ENCODE data around the gene IFIT1B. TPM values are rescaled to one million over a fixed set of nuclear protein-coding genes. Genes with fewer than 3 reads are reported as not detected.
A peak's percentile ranks its signal among the peaks of the same experiment; 100 is the strongest.

The IFIT1B gene
- total and polyA plus RNA-seq, 8 donors, result 0.20 to 0.92 (median 0.47) TPM; not detected in 2

DNA sequence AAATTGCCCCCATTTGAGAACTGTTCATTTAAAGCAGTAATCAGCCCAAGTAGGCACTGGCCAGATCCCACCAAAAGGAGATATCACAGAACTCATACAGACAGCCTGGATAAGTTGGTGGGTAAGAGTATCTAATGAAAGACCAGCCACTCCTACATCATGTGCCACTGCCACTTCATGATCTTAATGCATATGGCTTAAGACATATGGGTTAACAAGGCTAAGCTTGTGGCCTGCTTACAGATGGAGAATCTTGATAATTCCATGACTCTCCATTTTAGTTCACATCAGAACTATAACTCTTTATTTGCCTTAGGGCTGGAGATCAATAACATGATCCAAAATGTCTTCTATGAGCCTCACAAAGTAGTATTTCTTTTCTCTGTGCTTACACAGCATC, 6.8 kb upstream of the IFIT1B start:
- peaks cover 21 to 37% of the 10 kb centered on the region in 2 donors for H3K4me1 ChIP-seq

GRCh38 chr10:89371987-89372386, 5.9 kb upstream of the IFIT1B start:
- TF ChIP-seq CTCF (IDR thresholded peaks at IDR 0.05), result no peak
- H3K4me3 ChIP-seq, result no peak overlapping the region
- intact Hi-C loops (cut with DNase I), result no loop called here
- H3K27me3 ChIP-seq, result no peaks in the 10 kb centered on the region
- no peaks in the 10 kb centered on the region for H3K36me3 ChIP-seq
- peaks cover 21 to 37% of the 10 kb centered on the region in 2 donors for H3K4me1 ChIP-seq
- no peak for ATAC-seq
- H3K27ac ChIP-seq, result no peak overlapping the region
- no peak for DNase-seq
- H3K9me3 ChIP-seq, result no peaks in the 10 kb centered on the region

More for the DNA sequence above, 6.8 kb upstream of the IFIT1B start:
- no peak overlapping the region for H3K27ac ChIP-seq
- no peaks in the 10 kb centered on the region for H3K27me3 ChIP-seq
- ATAC-seq (no peak), DNase-seq (no peak)
- no peak overlapping the region for H3K4me3 ChIP-seq
- intact Hi-C loops (cut with DNase I), result no loop called here
- H3K36me3 ChIP-seq, result no peaks in the 10 kb centered on the region
- no peaks in the 10 kb centered on the region for H3K9me3 ChIP-seq
- TF ChIP-seq CTCF (IDR thresholded peaks at IDR 0.05), result no peak

DNA sequence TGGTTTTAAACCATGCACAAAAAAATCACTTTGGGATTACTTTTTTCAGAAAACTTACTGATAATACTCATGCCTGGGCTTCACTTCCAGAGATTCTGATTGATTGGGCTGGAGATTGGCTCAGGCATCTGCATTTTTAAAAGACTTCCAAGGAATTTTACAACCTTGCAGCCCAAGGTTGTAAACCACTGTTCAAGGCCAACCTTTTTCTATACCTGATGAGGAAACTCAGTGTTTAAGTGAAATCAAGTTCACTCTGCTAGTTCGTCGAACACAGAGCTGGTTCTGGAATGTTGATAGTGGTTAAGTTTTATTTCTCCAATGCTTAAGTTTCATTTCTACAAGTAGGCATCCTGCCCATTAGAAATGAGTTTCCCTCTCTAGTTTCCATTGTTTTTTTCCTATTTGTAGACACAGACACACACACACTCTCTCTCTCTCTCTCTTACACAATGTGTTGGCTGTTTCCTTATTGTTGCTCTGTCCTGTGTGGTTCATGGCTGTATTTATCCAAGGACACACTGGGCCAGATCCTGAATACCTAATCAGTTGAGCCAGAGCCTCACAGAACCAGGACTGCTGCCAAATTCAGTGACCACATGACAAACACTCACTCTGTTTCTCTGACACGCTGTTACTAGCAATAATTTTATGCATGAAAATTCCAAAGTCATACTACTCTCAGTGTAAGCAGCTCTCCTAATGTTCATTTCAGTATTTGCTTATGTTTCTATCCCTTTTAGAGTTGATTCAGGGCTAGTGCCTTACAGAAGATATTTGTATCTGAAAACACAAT, 3.7 kb upstream of the IFIT1B start:
- Histone ChIP-seq H3K9me3 (no peaks in the 10 kb centered on the region), H3K4me3 (no peak overlapping the region), H3K27ac (peak overlapping the region; percentile 79 to 80), H3K27me3 (no peaks in the 10 kb centered on the region), H3K4me1 (peaks cover 20 to 28% of the 10 kb centered on the region in 2 donors), H3K36me3 (no peaks in the 10 kb centered on the region)
- intact Hi-C loops (cut with DNase I), result no loop called here
- no peak for TF ChIP-seq CTCF (IDR thresholded peaks at IDR 0.05)
- ATAC-seq (peak; percentile 94), DNase-seq (peak in 3 of 4 donors; percentile 78 to 97 (median 97))

GRCh38 chr10:89374713-89375141, 3.1 kb upstream of the IFIT1B start:
- no peak for TF ChIP-seq CTCF (IDR thresholded peaks at IDR 0.05)
- Histone ChIP-seq H3K36me3 (no peaks in the 10 kb centered on the region), H3K9me3 (no peaks in the 10 kb centered on the region), H3K27me3 (no peaks in the 10 kb centered on the region), H3K4me3 (no peak overlapping the region), H3K4me1 (peaks cover 16 to 22% of the 10 kb centered on the region in 2 donors), H3K27ac (peak overlapping the region; percentile 79 to 80)
- no peak for ATAC-seq
- peak in 1 of 4 donors; percentile 68 for DNase-seq
- intact Hi-C loops (cut with DNase I), result no loop called here

DNA sequence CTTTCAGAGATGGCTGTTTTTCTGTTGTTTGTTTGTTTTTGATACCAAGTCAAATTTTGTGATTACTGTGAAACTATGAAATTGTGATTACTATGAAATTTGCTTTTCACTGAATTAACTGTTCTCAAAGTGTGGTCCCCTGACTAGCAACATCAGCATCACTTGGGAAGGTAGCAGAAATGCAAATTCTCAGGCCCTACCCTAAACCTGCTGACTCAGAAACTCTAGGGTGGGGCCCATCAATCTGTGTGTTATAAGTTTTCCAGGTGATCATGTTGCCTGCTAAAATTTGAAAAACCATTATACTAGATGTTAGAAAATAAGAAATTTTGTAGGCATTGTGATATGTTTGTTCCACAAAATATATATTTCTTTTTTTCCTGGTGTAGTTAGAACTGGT, 1.2 kb downstream of the IFIT1B start:
- no peak for TF ChIP-seq CTCF (IDR thresholded peaks at IDR 0.05)
- Histone ChIP-seq H3K36me3 (no peaks in the 10 kb centered on the region), H3K4me1 (peaks cover 8 to 14% of the 10 kb centered on the region in 2 donors), H3K27ac (no peak overlapping the region), H3K9me3 (no peaks in the 10 kb centered on the region), H3K4me3 (no peak overlapping the region), H3K27me3 (no peaks in the 10 kb centered on the region)
- no peak for ATAC-seq
- no peak for DNase-seq
- intact Hi-C loops (cut with DNase I), result no loop called here
